Measurements from ENCODE around the gene SRSF4.

GRCh38 chr1:29225361-29225760 is 43.7 kb upstream of the SRSF4 start:
- no peak for TF ChIP-seq GATA2 (IDR thresholded peaks at IDR 0.05; ENCODE audit: low read depth, low read length)
- no peak for TF ChIP-seq GATA3 (IDR thresholded peaks at IDR 0.05; ENCODE audit: low read depth, low read length)
